Cardiac fibroblast (primary cell): Measurements from ENCODE around the gene SERPINE1.

ENCODE experiments used
- DNase-seq, 2 donors: peaks; one replicate each; pipeline versions ENCODE4 v3.0.0 to v3.0.0-alpha.2; 2010; ENCODE audit warnings: low read depth in 2 of 2
- H3K4me3 ChIP-seq, 2 donors: replicated peaks in 1 of 2; 1 replicate in 1 of 2; 2 replicates in 1 of 2; pipeline ENCODE4 v1.5.1; 2011; ENCODE audit warnings: low read depth in 2 of 2, low read length in 2 of 2, mild to moderate bottlenecking in 2 of 2, moderate library complexity in 1 of 2
- TF ChIP-seq, protein P1 (sequence below): IDR thresholded peaks from one replicate; pipeline ENCODE4 v1.5.1; 2011; ENCODE audit warnings: low read depth, mild to moderate bottlenecking, low read length, inconsistent platforms

SERPINE1 gene

DNA sequence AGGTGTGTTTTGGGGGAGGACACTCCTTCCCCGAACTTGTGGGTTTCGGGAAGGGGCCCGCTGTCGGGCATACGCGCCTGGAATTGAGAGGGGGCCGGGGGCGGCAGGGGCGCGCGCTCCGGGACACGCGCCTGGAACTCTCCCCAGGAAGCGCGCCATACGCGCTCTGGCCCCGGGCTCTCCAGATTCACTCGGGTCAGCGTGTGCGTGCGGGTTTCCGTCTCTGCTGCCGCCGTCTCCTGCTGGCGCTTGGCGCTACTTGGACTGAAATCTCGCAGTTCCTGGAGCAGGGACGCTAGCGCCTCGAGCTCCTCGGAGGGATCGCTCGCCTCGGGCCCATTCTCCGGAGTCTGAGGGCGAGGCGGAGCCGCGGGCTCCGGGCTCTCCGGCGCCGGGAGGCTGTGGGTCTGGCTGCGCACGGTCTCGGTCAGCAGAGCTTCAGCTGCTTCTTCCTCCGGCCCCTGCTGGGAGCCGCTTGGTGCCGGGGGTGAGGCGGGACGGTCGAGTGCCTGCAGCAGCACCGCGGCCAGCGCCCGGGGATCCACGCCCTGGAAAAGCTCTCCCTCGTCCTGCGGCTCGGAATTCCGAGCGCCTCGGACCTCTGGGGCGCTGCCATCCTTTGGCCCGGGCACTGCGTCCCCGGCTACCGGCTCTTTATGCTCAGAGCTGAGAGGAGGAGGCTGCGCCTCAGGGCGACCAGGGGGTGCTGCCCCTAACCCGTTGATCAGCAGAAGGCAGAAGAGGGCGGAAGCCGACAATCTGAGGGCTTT, 37.4 kb downstream of the SERPINE1 start:
- no peak overlapping the region for H3K4me3 ChIP-seq
- peak; percentile 61 to 72 for DNase-seq
- TF ChIP-seq, protein P1, sequence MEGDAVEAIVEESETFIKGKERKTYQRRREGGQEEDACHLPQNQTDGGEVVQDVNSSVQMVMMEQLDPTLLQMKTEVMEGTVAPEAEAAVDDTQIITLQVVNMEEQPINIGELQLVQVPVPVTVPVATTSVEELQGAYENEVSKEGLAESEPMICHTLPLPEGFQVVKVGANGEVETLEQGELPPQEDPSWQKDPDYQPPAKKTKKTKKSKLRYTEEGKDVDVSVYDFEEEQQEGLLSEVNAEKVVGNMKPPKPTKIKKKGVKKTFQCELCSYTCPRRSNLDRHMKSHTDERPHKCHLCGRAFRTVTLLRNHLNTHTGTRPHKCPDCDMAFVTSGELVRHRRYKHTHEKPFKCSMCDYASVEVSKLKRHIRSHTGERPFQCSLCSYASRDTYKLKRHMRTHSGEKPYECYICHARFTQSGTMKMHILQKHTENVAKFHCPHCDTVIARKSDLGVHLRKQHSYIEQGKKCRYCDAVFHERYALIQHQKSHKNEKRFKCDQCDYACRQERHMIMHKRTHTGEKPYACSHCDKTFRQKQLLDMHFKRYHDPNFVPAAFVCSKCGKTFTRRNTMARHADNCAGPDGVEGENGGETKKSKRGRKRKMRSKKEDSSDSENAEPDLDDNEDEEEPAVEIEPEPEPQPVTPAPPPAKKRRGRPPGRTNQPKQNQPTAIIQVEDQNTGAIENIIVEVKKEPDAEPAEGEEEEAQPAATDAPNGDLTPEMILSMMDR = no peak

DNA sequence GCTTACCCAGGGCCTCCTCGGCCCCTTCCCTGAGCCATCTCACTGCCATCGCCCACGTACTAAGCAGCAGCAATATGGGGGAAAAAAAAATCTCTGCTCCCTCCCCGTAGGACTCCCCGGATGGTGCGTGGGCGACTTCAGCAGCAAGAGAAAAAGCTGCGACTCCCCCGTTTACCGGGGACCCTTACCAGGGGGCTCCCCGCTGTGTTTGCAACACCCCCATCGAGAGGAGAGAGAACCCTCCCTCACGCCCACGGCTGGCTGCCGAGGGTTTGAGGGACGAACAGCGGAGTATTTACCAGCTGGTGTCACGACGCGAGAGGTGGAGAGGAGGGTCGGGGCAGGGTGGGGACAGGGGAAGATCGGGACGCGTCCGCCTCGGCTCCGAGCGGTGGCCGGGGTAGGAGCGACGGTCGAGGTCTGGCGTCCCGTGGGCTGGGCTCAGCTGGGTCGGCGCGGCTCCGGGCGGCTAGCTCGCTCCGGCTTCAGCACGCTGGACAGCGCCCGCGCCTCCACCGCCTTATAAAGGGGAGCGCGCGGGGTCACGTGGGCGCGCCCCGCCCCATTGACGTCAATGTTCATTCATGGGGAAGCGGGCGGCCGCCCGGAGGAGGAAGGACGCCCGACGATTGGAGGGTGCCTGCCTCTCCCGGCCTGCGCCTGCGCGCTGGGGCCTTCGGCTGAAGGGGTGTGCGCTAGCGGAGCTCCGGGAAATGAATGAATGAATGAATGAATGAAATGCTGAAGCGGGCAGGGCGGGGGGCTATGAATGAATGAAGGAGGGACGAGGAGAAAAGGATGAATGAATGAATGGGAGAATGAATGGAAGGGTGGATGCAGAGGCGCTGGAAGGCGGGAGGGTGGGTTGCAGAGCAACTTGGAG, 38.4 kb downstream of the SERPINE1 start, which contains the start of gene VGF:
VGF (minus strand) TSS at position 495 of the 883 bp plus-strand sequence. CDS start 726 bp downstream, outside the sequence.
- peak; percentile 94 to 96 for DNase-seq
- TF ChIP-seq, protein P1 = no peak
- peak within 1 kb of the TSS in 1 of 2 donors; percentile 26 for H3K4me3 ChIP-seq

DNA sequence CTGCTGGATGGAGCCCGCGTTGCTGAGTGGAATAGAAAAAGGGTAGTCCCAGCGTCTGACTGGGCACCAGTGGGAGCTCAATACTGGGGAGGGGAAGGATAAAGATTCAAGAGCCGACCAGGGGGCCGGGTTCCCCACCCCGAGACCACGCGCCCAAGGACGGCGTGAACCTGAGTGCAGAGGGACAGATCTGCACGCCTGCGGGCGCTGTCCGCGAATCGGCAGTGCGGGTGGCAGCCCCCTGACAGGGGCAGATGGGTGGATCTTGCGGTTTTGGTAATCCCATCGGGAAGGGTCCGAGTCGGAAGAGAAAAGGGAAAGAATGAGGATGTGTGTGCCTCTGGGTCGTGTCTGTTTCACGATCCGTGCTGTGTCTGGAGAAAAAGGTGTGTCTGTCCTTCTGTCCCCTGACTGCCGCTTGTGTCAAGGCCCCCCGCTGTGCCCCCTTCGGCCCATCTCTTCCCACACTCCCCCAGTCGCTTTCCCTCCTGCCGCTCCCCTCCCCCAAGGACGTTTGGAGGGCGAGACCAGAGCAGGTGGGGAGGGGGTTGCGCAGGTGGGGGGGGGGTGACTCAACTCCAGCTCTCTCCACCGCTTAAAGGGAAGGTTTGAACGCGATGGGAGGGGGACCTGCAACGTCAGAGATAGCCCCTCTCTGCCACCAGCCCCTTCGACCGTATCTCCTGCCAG, 39.2 kb downstream of the SERPINE1 start:
- peak overlapping the region in 1 of 2 donors; percentile 26 for H3K4me3 ChIP-seq
- TF ChIP-seq, protein P1 = no peak
- no peak for DNase-seq

DNA sequence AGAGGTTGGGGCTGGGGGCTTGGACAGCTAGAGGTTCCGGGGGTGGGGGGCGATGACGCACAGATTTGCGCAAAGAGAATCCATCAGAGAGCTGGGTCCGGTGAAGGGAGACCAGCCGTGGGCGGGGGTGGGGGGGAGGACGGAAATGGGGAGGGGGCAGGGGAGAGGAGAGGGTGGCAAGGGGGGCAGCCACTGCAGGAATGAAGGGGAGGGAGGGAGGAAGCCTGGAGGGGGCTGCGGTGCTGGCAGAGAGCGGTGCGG, 39.7 kb downstream of the SERPINE1 start:
- TF ChIP-seq, protein P1 = no peak
- DNase-seq = no peak
- no peak overlapping the region for H3K4me3 ChIP-seq

DNA sequence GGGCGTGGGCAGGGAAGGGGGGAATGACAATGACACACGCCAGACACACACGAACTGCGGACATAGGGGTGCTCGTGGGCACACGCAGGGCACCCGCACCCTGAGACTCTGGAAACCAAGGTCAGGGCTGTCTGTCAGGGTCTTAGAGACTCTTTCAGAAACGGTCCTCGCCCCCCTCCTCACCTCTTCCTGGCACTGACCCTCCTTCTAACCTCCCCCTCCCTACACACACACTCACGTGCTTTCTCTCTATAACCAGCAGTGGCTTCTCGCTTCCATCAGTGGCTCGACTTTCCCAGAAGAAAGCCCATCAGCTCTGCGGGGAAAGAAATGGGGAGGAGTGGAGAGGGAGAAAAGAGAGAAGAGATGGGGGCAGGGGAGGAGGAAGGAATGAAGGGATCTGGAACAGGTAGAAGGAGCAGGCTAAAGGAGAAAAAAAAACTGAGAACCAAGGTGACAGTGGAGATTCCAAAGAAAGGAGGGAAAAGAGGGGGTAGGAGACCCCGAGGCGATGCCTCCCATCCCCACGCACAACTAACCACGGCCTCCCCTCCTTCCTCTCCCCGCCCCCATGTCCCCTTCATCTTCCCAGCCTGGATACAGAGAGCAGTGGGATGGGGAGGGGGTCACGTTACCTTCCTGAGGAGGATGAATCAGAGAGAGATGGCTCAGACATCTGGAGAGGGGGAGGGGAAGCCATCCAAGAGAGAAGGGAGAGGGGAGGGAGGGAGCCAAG, 40.2 kb downstream of the SERPINE1 start:
- TF ChIP-seq, protein P1 = no peak
- H3K4me3 ChIP-seq = no peak overlapping the region
- DNase-seq = no peak
